ENCODE data around the gene TMEM132D. TPM values are rescaled to one million over a fixed set of nuclear protein-coding genes. Genes with fewer than 3 reads are reported as not detected.
A peak's percentile ranks its signal among the peaks of the same experiment; 100 is the strongest.

TMEM132D gene
- polyA plus RNA-seq, 1 experiment = not detected

DNA sequence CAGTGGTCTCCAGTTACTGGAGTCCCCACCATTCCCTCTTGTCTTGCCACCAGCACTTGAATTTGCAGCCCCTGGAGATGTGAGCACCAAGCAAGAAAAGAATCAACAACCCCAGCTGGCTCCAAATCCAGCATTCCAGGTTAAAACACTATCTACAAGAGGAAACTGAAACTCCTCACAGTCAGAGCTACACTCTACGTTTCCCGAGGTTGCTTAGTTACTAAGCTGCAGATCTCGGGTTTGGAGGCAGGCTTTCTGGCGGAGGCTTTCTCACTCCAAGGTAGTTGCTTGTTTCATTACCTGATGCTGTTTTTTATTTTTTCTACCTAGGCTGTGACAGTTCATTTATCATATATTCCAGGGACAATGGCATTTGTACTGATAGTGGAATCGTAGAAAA, 802.4 kb downstream of the TMEM132D start:
- no peak for TF ChIP-seq CTCF (IDR thresholded peaks at IDR 0.05; ENCODE audit: low read depth, low read length)
- Histone ChIP-seq H3K9me3 (ENCODE audit: control insufficient read depth, insufficient read depth, low read length) (peaks cover 36% of the 10 kb centered on the region), H3K4me3 (ENCODE audit: low read depth, low read length) (no peak overlapping the region), H3K27me3 (ENCODE audit: control insufficient read depth, insufficient read depth, low read length) (no peaks in the 10 kb centered on the region), H3K27ac (ENCODE audit: low read depth, low read length) (no peak overlapping the region)
- ChIA-PET CTCF (no interaction called here), POLR2A (no interaction called here)
- DNase-seq (ENCODE audit: low read depth, low spot score) = no peak

DNA sequence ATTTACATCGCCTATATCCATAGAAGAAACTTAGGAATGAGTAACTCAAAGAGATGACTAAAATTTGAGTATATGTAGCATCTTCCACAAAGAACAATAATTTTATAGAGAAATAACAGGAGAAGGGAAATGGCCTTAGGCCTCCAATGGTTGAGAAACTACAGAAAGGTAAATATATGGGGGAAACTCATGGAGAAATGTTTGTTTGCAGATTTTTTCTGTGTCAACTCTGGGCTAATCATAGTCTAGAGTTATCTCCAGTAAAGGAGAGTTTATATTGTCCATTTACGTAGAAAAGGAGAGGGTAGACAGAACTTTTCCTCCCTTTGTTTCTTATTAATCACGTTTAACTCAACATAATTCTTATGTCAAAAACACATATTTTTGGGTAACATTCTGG, 806.4 kb downstream of the TMEM132D start:
- ChIA-PET POLR2A (no interaction called here), CTCF (no interaction called here)
- H3K9me3 ChIP-seq (ENCODE audit: control insufficient read depth, insufficient read depth, low read length) = peaks cover 41% of the 10 kb centered on the region
- no peak overlapping the region for H3K27ac ChIP-seq (ENCODE audit: low read depth, low read length)
- H3K4me3 ChIP-seq (ENCODE audit: low read depth, low read length) = no peak overlapping the region
- TF ChIP-seq CTCF (IDR thresholded peaks at IDR 0.05; ENCODE audit: low read depth, low read length) = no peak
- H3K27me3 ChIP-seq (ENCODE audit: control insufficient read depth, insufficient read depth, low read length) = no peaks in the 10 kb centered on the region
- no peak for DNase-seq (ENCODE audit: low read depth, low spot score)

DNA sequence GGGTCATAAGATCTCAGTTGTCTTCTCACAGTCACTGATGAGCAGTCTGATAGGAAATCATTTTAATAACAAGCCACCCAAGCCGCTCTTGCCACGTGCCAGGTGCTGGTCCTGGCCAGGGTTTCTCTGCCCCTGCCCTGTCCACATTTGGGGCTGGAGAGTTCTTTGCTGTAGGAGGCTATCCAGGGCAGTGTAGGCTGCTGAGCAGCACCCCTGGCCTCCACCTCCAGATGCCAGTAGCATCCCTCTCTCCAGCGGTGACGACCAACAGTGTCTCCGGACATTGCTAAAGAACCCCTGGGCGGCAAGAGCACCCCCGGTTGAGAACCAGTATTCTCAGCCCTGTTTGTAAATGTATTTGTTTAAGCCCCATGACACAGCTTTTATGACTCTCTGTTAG, 806.9 kb downstream of the TMEM132D start:
- CTCF ChIA-PET = no interaction called here
- TF ChIP-seq CTCF (IDR thresholded peaks at IDR 0.05; ENCODE audit: low read depth, low read length) = no peak
- Histone ChIP-seq H3K27me3 (ENCODE audit: control insufficient read depth, insufficient read depth, low read length) (no peaks in the 10 kb centered on the region), H3K27ac (ENCODE audit: low read depth, low read length) (peak overlapping the region; percentile 2), H3K9me3 (ENCODE audit: control insufficient read depth, insufficient read depth, low read length) (peaks cover 43% of the 10 kb centered on the region), H3K4me3 (ENCODE audit: low read depth, low read length) (no peak overlapping the region)
- POLR2A ChIA-PET = no interaction called here
- no peak for DNase-seq (ENCODE audit: low read depth, low spot score)

GRCh38 chr12:129096184-129096583, 807.6 kb downstream of the TMEM132D start:
- Histone ChIP-seq H3K27ac (ENCODE audit: low read depth, low read length) (no peak overlapping the region), H3K27me3 (ENCODE audit: control insufficient read depth, insufficient read depth, low read length) (no peaks in the 10 kb centered on the region), H3K4me3 (ENCODE audit: low read depth, low read length) (no peak overlapping the region), H3K9me3 (ENCODE audit: control insufficient read depth, insufficient read depth, low read length) (peaks cover 45% of the 10 kb centered on the region)
- CTCF ChIA-PET = no interaction called here
- POLR2A ChIA-PET = no interaction called here
- no peak for TF ChIP-seq CTCF (IDR thresholded peaks at IDR 0.05; ENCODE audit: low read depth, low read length)
- no peak for DNase-seq (ENCODE audit: low read depth, low spot score)

- POLR2A ChIA-PET = no interaction called here
- Histone ChIP-seq H3K27ac (ENCODE audit: low read depth, low read length) (no peak overlapping the region), H3K27me3 (ENCODE audit: control insufficient read depth, insufficient read depth, low read length) (no peaks in the 10 kb centered on the region), H3K4me3 (ENCODE audit: low read depth, low read length) (no peak overlapping the region), H3K9me3 (ENCODE audit: control insufficient read depth, insufficient read depth, low read length) (peaks cover 43% of the 10 kb centered on the region)
- no peak for TF ChIP-seq CTCF (IDR thresholded peaks at IDR 0.05; ENCODE audit: low read depth, low read length)
- DNase-seq (ENCODE audit: low read depth, low spot score) = no peak
- CTCF ChIA-PET = no interaction called here
These were observed 814.2 kb downstream of the TMEM132D start for GRCh38 chr12:129089576-129089975.

All from AG04450 (cell line).